K562 (cell line): Measurements from ENCODE around the gene PURA. TPM values are rescaled to one million over a fixed set of nuclear protein-coding genes. Genes with fewer than 3 reads are reported as not detected.

ENCODE experiments used
- CREM ChIP-seq: IDR thresholded peaks from 2 replicates; pipeline ENCODE4 v1.6.1; 2014; ENCODE audit warnings: antibody characterized with exemption, low read depth
- EP400 ChIP-seq: fragments of 450-650 bp; IDR thresholded peaks from 2 replicates; pipeline ENCODE4 v1.6.1; 2017; ENCODE audit warnings: antibody characterized with exemption, mild to moderate bottlenecking, moderate library complexity
- ERF ChIP-seq: fragments of 450-650 bp; formaldehyde crosslinking; IDR thresholded peaks from 2 replicates; pipeline ENCODE4 v1.4.0; 2020; ENCODE audit warnings: mild to moderate bottlenecking, mixed read lengths
- FOS ChIP-seq: IDR thresholded peaks from 3 replicates; pipeline ENCODE4 v1.6.1; 2011; ENCODE audit not compliant: insufficient read length; ENCODE audit errors: extremely low read depth
- GABPB2 ChIP-seq: fragments of 250-450 bp; sonication (Bioruptor Pico); conservative IDR thresholded peaks from 2 replicates; pipeline ENCODE4 v1.5.1; 2021; ENCODE audit warnings: mild to moderate bottlenecking
- HSF4 ChIP-seq: fragments of 250-450 bp; sonication (Bioruptor Pico); IDR thresholded peaks from 2 replicates; pipeline ENCODE4 v2.1.2; 2022; ENCODE audit warnings: mild to moderate bottlenecking, moderate library complexity, borderline replicate concordance
- MBD2 ChIP-seq: sonication (generic); IDR thresholded peaks from 2 replicates; pipeline ENCODE4 v1.6.1; 2016; ENCODE audit warnings: low read depth, borderline replicate concordance
- NCOA4 ChIP-seq: fragments of 450-650 bp; IDR thresholded peaks from 2 replicates; pipeline ENCODE4 v1.6.1; 2018; ENCODE audit warnings: mild to moderate bottlenecking; ENCODE audit not compliant: partially characterized antibody
- NR2C1 ChIP-seq, 2 experiments: fragments of 450-650 bp; IDR thresholded peaks; 2 replicates each; pipeline ENCODE4 v1.6.1; 2017; ENCODE audit warnings: mild to moderate bottlenecking in 2 of 2, antibody characterized with exemption in 1 of 2, inconsistent platforms in 1 of 2, missing compliant biosample characterization in 1 of 2, missing genetic modification characterization in 1 of 2
- PBX2 ChIP-seq, 2 experiments: IDR thresholded peaks in 1 of 2; conservative IDR thresholded peaks in 1 of 2; 2 replicates each; pipeline ENCODE4 v1.6.1; 2016; ENCODE audit warnings: low read depth in 2 of 2, mild to moderate bottlenecking in 1 of 2, missing compliant biosample characterization in 1 of 2, missing genetic modification characterization in 1 of 2, moderate library complexity in 1 of 2
- RBM22 ChIP-seq: fragments of 200-400 bp; formaldehyde crosslinking; IDR thresholded peaks from 2 replicates; pipeline ENCODE4 v1.6.1; 2018; ENCODE audit warnings: low read length, low read depth; ENCODE audit not compliant: poor library complexity, severe bottlenecking
- TAL1 ChIP-seq: fragments of 450-650 bp; IDR thresholded peaks from 2 replicates; pipeline ENCODE4 v1.6.1; 2016; ENCODE audit warnings: mild to moderate bottlenecking
- YBX1 ChIP-seq: fragments of 450-650 bp; IDR thresholded peaks from 2 replicates; pipeline ENCODE4 v1.7.1; 2016; ENCODE audit warnings: mild to moderate bottlenecking
- ZNF395 ChIP-seq: fragments of 200-800 bp; sonication (Bioruptor generic); IDR thresholded peaks from 2 replicates; pipeline ENCODE4 v1.6.1; 2017; ENCODE audit warnings: missing genetic modification characterization, missing compliant biosample characterization
- ZNF740 ChIP-seq, 3 experiments: fragments of 200-800 bp in 1 of 3; sonication (Bioruptor generic) in 1 of 3; sonication (generic) in 1 of 3; formaldehyde crosslinking in 1 of 3; IDR thresholded peaks; 2 replicates each; pipeline versions ENCODE4 v1.6.1 to v1.8.0; 2016 to 2022; ENCODE audit warnings: mild to moderate bottlenecking in 2 of 3, missing compliant biosample characterization in 2 of 3, missing genetic modification characterization in 2 of 3, missing genetic modification reagents in 1 of 3
- ZNF764 ChIP-seq: fragments of 250-450 bp; sonication (Bioruptor Pico); IDR thresholded peaks from 2 replicates; pipeline ENCODE4 v1.4.0; 2020; ENCODE audit warnings: low read depth, mild to moderate bottlenecking, moderate library complexity
- ZNF785 ChIP-seq: fragments of 250-450 bp; sonication (Bioruptor Pico); IDR thresholded peaks from 2 replicates; pipeline ENCODE4 v1.4.0; 2020; ENCODE audit warnings: mild to moderate bottlenecking
- polyA plus RNA-seq, 8 experiments: library from polyadenylated mRNA; depleted of rRNA in 4 of 8; stranded (reverse) in 5 of 8; unstranded in 3 of 8; fragments of >200 nt; fragmentation: Nextera tagmentation in 2 of 8; fragmentation: Illumina TruSeq in 1 of 8; extraction: Ambion mirVana in 2 of 8; extraction: Trizol in 1 of 8; gene quantifications; 2 replicates each; pipeline versions ENCODE4 v1.2.1 to v1.2.3, GENCODE V29; 2011 to 2014; ENCODE audit warnings: inconsistent platforms in 1 of 8, missing spikeins in 1 of 8
- total RNA-seq, 7 experiments: library from RNA; depleted of rRNA in 6 of 7; stranded (reverse); fragments of >200 nt in 6 of 7; fragmentation: Illumina TruSeq in 2 of 7; extraction: Trizol in 2 of 7; gene quantifications; 2 replicates each; pipeline versions ENCODE4 v1.2.1 to v1.2.3, GENCODE V29; 2011 to 2021; ENCODE audit warnings: low replicate concordance in 1 of 7
- TF ChIP-seq, protein P1 (sequence below): sonication (generic); formaldehyde crosslinking; IDR thresholded peaks from 2 replicates; pipeline ENCODE4 v1.8.0; 2023; ENCODE audit warnings: mild to moderate bottlenecking, missing genetic modification reagents
- TF ChIP-seq, protein P2 (sequence below): fragments of 250-450 bp; sonication (Bioruptor Pico); IDR thresholded peaks from 2 replicates; pipeline ENCODE4 v1.4.0; 2020

The PURA gene
- total and polyA plus RNA-seq, 9 of the 15 experiments (the other 6 are each of a cell fraction or from before 2014, with no cell fraction given) = 3.2 to 11.1 (median 5.4) TPM

GRCh38 chr5:140174465-140175366 lies 60.8 kb downstream of the PURA start, which contains the start of gene CYSTM1 (continued):
- TF ChIP-seq, protein P1, sequence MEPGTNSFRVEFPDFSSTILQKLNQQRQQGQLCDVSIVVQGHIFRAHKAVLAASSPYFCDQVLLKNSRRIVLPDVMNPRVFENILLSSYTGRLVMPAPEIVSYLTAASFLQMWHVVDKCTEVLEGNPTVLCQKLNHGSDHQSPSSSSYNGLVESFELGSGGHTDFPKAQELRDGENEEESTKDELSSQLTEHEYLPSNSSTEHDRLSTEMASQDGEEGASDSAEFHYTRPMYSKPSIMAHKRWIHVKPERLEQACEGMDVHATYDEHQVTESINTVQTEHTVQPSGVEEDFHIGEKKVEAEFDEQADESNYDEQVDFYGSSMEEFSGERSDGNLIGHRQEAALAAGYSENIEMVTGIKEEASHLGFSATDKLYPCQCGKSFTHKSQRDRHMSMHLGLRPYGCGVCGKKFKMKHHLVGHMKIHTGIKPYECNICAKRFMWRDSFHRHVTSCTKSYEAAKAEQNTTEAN = no peak
- no peak for TF ChIP-seq ZNF785
- TF ChIP-seq HSF4 (CRISPR knock-in tag) = no peak
- no peak for TF ChIP-seq GABPB2 (CRISPR knock-in tag)
- peak; percentile 81; the same call in 1 of the 2 replicates for TF ChIP-seq ZNF395
- peak; percentile 91 for TF ChIP-seq RBM22
- TF ChIP-seq NCOA4 = no peak
- no peak for TF ChIP-seq TAL1
- TF ChIP-seq PBX2 (CRISPR knock-in tag; IDR thresholded peaks at IDR 0.05; ENCODE audit: low read depth) = no peak
- TF ChIP-seq PBX2 (tag; conservative IDR thresholded peaks at IDR 0.05; ENCODE audit: low read depth) = no peak
- no peak for TF ChIP-seq ERF
- no peak for TF ChIP-seq YBX1
- TF ChIP-seq MBD2 = no peak; the same call in 1 of the 2 replicates
- TF ChIP-seq, protein P2, sequence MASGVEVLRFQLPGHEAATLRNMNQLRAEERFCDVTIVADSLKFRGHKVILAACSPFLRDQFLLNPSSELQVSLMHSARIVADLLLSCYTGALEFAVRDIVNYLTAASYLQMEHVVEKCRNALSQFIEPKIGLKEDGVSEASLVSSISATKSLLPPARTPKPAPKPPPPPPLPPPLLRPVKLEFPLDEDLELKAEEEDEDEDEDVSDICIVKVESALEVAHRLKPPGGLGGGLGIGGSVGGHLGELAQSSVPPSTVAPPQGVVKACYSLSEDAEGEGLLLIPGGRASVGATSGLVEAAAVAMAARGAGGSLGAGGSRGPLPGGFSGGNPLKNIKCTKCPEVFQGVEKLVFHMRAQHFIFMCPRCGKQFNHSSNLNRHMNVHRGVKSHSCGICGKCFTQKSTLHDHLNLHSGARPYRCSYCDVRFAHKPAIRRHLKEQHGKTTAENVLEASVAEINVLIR (CRISPR knock-in tag) = peak; percentile 85
- peak; percentile 76 for TF ChIP-seq EP400
- TF ChIP-seq FOS = no peak
- TF ChIP-seq NR2C1 (IDR thresholded peaks at IDR 0.05) = no peak
- TF ChIP-seq NR2C1 (tag; IDR thresholded peaks at IDR 0.05) = no peak
- peak; percentile 7; the same call in 1 of the 2 replicates for TF ChIP-seq ZNF740 (CRISPR knock-in tag; IDR thresholded peaks at IDR 0.05)
- no peak for TF ChIP-seq ZNF740 (tag; IDR thresholded peaks at IDR 0.05)
- peak; percentile 96 for TF ChIP-seq CREM
- no peak for TF ChIP-seq ZNF764 (CRISPR knock-in tag)
